HG02852 (cell line): Measurements from ENCODE around the gene RUNDC3A.
"Not testable (repeated sequence)": the region's sequence is repeated elsewhere in the genome, so short reads cannot be mapped to it uniquely, and the experiment has no call there.

Source experiments
- ATAC-seq: cut with Tn5 transposase; IDR thresholded peaks from one replicate; pipeline ENCODE4 v1.9.1; 2021; ENCODE audit warnings: mild to moderate bottlenecking, moderate library complexity; ENCODE audit not compliant: unreplicated experiment

RUNDC3A gene

DNA sequence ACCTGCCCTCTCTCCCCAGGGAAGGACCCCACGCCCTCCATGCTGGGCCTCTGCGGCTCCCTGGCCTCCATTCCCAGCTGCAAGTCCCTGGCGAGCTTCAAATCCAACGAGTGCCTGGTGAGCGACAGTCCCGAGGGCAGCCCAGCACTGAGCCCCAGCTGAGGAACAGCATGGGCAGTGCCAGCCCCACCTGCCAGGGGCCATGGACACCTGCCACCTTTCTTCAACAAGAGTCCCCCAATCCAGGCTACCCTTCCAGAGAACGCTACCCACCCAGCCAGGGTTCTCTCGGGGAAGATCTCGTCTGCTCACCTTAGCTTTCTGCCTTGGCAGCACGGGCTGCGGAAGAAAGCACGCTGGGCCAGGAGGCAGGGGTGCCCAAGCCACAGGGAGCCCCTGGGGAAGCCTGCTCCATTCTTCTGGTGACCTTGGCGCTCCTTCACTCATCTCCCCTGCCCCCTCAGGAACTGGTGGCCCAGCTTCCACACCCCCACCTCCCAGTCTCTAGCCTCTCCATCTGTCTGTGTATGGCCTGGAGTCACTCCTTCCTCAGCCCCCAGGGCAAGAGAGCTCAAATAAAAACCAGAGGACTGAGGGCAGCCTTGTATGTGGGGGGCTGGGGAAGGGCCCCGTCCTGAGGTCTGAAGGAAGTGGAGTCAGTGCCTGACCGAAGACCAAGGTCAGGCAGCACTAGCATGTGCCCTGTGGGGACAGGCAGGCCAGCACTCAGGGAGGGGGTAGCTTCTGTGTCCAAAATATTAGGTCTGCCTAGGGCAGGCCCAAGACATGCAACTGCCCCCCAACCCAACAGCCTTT is 9.9 kb downstream of the RUNDC3A start:
- ATAC-seq: no peak

DNA sequence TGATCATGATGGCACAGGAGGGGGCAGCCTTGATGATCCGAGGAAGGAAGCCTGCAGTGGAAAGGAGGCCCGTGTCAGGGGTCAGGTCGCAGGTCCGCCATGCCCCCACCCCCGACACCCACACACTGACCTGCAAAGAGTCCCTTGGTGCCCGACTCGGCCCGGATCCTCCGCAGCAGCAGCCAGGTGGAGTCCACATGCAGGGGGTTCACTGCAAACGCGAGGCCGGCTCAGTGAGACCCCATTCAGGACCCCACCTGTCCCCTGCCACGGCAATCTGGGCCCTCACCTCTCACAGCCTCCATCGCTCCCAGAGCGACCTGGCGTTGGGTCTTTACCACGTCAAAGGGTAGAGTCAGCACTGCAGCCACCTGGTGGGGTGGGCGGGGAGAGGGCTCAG is 11.7 kb downstream of the RUNDC3A start:
- ATAC-seq: no peak

DNA sequence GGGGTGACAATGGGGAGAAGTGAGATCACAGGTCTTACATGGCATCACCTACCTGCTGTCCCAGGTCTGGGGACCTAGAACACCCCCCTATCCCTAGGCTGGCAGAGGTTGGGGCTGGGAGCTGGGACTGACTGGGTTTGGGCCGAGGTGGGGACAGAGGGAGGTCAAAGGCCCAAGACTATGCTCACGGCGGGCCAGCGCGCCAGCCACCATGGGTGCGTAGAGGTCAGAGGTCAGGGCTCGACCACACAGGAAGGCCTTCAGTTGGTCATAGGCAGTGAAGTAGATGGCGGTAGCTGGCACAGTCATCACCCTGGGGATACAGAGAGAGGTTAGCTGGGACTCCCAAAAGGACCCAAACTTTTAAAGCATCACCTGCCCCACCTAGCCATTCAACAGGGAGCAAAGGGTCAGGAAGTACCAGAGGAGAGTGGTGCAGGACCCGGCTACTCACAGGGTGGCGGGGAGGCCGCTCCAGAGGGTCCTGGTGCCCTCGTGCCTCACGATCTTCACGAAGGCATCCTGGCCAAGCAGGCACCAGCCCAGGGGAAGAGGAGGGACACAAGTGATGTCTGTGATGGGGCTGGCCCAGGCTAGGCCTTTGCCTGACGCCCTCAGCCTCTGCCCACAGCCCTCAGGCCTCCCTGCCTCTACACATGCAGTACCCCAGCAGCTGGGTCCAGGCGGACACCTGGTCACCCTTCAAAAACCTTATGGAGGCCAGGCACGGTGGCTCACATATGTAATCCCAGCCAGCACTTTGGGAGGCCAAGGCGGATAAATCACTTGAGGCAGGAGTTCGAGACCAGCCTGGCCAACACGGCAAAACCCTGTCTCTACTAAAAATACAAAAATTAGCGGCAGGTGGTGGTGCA is 13.1 kb downstream of the RUNDC3A start:
- ATAC-seq: no peak

DNA sequence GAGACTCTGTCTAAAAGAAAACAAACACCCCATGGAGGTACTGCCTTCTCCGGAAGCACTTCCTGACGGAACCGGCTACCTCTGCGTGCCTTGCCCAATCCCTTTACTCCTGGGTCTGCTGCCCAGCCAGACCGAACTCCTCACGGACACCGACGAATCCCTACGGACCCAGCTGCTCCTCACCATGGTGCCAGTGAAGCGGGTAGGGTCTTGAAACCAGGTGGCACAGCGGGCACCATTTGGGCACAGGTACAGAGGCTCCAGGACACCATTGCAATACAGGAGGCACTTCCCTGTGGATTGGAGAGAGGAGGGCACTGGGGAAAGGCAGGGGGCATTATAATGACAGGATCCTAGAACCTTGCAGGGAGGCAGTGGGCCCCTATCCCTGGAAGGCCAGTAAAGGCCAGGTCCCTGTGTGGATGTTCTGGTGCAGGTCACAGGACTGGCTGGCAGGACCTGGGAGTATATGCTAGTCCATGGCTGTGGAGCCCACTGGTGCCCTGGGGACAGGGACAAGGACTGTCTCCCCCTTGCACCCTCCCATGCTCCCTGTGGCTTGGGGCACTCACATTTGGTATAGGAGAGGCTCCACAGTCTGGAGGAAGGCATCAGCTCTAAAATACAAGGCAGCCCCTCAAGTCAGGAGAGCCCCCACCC is 14.0 kb downstream of the RUNDC3A start:
- ATAC-seq: no peak

DNA sequence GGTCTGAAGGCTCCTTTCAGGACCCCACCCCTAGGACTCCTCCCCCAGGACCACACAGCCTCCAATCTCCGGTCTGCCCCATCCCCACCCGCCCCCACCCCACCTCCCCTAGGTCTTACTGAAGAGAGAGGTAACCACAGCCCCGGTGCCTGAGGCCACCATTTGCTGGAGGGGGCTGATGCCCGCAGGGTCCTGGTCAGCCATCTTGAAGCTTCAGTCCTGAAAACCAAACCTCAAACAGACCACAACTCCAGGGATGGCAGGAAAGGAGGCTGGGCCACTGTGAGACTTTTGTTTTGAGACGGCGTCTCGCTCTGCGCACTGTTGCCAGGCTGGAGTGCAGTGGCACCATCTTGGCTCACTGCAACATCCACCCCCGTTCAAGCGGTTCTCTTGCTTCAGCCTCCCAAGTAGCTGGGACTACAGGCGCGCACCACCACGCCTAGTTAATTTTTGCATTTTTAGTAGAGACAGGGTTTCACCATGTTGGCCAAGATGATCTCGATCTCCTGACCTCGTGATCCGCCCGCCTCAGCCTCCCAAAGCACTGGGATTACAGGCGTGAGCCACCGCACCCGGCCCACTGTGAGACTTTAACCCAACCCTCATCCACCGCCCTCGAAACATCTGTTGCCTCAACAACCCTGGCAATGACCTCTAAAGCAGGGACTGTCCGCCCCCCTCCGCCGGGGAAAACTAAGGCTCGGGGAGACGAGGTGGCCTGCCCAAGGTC is 15.1 kb downstream of the RUNDC3A start:
- ATAC-seq: no peak

DNA sequence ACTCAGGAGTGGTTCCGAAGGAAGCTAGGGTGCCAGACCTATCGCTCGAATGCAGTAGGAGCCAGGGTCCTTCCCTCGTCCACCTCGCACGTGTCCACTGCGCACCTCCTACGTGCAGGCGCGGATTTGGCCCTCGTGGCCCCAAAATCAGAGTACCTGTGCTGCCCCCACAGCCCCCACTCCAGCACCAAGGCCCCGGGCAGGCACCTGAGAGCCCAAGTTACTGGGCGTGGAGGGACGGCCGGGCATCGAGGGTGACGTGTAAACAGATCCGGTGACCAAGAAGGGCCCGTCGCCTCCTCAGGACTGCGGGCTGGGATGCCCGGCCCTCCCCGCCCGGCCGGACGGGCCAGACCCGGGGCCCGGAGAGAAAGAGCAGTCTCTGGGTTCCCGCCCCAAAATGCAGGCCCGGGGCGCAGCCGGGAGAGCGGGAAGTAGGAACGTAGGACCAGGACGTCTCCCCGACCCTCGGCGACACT is 15.7 kb downstream of the RUNDC3A start:
- peak; percentile 1 for ATAC-seq

DNA sequence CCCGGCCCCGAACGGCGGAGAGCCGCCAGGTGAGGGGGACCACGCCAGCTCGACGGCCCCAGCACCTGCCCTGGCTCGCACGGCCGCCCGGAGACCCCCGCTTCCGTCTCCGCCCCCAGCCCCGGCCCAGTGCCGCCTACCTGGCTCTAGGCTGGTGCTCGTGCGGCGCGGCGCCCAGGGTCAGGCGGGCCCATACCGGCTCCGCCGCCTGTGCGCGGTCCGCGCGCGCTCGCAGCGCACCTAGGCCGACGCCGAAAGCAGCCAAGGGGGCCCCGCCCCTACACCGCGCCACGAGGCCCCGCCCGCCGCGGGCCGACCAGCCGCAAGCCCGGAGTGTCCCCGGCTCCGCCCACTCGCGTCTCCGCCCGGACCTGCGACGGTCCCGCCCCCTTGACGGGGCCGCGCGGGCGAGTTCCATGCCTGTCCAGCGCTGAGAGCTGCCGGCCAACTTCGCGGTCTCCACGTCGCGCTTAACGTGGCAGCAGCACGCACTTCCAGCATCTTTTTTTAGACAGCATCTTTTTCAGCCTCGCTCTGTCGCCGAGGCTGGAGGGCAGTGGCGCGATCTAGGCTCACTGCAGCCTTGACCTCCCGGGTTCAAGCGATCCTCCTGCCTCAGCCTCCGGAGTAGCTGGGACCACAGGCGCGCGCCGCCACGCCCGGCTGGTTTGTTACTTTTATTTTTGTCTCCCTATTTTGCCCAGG is 16.3 kb downstream of the RUNDC3A start, which contains the start of gene SLC25A39:
TSS of gene SLC25A39 (minus strand) at position 253 of the 705 bp plus-strand sequence. CDS start 1,261 bp downstream, outside the sequence.
- peak; percentile 57 for ATAC-seq

DNA sequence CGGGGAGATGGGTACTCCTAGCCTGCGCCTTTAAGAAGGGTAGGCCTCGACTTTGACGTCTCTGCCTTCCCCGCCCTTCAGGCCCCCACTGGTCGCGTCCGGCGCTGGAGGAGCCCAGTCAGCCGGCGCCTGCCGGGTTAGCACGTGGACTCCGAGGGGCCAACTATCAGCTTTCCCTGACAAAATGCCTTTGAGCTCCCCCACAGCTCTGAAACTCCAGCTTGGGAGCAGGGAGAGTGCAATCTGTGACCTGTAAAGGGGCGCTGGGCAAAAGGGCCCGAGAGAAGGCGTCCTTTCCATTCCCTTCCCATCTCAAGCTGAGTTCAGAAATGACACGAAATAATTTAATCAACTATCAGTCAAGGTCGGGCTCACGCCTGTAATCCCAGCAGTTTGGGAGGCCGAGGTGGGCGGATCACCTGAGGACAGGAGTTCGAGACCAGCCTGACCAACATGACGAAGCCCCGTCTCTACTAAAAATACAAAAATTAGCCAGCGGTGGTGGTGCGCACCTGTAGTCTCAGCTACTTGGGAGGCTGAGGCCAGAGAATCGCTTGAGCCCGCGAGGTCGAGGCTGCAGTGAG is 18.6 kb downstream of the RUNDC3A start:
- peak; percentile 49 for ATAC-seq

DNA sequence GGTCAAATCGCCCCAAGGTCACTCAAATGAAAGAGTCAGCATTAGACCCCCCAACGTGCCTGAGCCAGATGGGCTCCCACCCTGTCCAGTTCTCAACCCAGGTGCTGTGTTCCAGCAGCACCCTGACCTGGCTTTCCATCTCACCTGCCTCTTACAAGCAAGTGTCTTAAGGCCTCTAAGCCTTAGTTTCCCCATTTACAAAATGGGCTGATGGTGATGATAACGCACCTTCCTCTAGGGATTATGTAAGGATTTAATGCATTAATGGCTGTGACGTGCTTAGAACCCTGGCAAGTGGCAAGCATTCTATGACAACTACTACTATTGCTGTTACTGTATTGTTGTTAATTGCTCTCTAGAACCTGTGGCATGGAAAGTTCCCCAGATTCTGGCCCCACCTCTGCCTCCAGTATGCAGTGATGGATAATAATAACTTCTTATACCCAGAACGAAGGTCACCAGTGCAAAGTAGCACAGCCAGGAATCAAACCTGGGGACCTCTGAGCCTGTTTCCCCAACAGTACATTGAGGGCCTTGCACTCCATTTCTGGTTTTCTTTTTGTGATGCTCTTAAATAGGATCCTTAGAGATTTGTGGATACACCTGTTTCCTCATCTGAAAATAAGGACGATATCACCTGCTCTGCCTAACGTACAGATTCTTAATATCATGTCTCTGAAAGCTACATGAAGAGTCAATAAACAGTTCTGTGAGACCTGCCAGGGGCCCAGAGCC is 19.5 kb downstream of the RUNDC3A start:
- no peak for ATAC-seq

DNA sequence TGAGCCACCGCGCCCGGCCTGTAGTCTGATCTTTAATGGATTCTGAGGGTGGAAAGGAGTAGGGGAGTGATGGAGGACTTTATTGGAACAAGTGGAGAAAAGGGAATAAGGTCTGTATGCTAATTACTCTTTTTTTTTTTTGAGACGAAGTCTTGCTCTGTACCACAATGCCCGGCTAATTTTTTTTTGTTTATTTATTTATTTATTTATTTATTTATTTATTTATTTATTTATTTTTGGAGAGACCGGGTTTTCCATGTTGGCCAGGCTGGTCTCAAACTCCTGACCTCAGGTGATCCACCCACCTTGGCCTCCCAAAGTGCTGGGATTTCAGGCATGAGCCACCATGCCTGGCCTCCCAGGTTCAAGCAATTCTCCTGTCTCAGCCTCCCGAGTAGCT is 21.1 kb downstream of the RUNDC3A start:
- ATAC-seq: not testable (repeated sequence)

DNA sequence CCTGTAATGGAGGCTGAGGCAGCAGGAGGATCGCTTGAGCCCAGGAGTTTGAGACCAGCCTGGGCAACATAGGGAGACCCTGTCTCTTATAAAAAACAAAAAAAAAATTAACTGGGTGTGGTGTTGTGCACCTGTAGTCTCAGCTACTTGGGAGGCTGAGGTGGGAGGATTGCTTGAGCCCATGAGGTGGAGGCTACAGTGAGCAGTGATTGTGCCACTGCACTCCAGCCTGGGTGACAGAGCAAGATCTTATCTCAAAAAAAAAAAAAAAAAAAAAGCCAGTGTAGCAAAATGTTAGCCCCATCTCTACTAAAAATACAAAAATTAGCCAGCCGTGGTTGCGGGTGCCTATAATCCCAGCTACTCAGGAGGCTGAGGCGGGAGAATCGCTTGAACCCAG is 21.9 kb downstream of the RUNDC3A start:
- ATAC-seq: not testable (repeated sequence)

DNA sequence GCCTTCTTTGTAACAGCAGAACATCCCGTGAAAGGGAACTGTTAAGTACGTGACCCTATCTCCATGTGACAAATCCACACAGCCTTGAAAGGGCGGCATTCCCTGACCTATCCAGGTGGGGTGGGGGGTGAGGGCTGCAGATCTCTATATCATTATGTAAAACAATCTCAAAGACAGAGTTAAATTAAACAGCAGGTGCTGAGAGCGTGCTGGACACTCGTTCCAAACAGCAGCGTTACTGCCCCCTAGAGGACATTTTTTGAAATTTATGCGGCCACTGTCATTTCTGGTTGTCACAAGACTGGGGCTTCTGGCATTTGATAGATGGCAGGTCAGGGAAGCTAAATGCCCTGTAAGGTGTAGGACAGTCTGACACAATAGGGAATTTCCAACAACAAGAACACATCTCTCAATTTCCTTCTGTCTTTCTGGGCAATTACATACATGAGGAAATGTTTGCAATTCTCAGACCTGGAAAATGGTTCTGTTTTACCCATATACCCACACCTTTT is 22.9 kb downstream of the RUNDC3A start:
- no peak for ATAC-seq

DNA sequence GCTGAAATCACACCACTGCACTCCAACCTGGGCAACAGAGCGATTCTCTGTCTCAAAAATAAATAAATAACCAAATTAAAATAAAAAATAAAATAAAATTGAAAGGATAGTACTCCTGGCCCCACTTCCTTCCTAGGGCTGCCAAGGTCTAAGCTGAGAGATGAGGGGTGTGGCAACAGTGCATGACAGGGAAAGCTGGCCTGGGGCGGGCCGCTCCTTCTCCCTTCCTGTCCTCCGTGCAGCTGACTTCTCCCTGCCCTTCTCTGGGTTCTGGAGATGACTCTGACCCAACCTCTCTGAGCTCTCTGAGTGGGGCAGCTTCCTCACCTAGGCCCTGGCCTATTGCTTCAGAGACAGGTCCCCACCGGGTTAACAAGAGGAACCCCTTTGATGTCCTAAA is 25.0 kb downstream of the RUNDC3A start:
- ATAC-seq: no peak

DNA sequence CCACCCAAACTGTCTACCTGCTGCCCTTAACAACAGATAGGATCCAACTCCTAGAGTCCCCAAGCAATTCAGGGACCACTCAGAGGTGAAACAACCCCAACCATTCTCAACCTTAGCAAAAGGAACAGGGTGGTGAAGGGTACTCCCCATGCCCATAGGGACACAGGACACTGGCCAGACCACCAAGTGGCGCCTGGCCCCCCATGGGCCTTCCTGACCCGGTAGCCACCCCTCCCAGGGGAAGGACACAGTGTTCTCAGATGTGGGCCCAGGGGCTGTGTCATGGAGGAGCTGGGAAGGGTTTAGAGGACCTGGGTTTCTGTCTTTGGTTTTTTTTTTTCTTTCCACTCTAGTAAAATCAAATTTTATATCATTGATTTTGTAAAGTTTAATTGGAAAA is 25.9 kb downstream of the RUNDC3A start:
- ATAC-seq: no peak

DNA sequence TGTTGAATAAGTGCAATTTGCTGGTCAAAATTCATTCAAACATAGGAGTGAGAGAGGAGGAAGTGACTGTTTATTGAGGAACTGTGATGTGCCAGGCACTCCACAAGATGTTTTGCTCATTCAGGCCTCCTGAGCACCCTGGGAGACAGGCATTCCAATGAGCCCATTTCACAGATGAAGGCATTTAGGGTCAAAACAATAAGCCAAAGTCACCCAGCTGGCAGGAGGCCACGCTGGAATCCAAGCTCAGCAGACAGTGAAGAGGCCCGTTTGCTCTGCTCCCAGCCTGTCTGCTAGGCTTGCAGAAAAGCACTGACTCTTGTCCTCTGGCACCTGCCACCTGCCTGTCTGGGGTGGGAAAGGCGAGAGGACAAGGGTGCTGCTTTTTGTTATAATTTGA is 26.3 kb downstream of the RUNDC3A start:
- no peak for ATAC-seq

DNA sequence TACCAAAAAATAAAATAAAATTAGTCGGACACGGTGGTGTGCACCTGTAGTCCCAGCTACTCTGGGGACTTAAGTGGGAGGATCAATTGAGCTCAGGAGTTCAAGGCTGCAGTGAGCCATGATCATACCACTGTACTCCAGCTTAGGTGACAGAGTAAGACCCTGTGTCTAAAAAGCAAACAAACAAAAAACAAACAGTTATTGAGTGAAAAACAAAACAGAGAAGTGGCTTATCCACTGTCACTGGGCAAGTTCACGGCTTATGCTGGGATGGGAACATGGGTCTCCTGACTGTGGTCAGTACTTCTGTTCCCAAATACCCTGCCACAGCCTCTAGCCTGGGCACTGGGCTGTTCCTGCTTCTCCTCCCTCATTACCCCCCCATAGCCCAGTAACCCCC is 27.2 kb downstream of the RUNDC3A start:
- ATAC-seq: no peak

DNA sequence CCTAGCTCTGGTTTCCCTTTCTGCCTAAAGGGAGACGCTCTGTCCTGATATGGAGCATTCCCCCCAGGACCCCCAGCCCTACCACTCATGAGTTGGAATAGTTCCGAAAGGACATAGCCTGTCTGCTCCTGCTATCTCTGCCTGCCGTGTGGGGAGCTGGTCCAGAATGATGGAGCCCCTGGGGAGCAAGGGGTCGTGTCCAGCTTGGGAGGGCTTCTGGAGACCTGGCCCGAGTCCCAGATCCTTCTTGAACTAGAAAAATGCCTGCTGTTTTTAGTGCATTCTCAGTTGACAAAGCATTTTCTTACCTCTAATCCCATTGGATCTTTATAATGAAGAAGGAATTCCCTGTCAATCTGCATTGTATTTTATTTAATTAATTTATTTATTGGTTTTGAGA is 27.6 kb downstream of the RUNDC3A start:
- no peak for ATAC-seq

DNA sequence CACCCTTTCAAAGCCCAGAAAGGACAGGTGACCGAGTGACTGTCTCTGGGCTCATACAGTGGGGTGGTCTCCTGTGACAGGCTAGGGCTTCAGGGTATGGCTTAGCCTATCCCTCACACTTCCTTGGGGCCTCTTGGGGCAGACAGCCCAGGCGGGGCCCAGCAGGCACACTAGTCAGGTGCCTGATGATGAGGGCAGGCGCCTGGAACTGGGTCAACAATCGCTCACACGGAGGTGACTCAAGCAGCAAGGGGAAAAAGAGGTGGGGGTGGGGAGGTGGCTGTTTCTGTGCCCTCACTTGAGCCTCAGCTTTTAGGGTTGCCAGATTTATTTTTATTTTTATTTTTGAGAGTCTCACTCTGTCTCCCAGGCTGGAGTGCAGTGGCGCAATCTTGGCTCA is 30.3 kb downstream of the RUNDC3A start:
- no peak for ATAC-seq

DNA sequence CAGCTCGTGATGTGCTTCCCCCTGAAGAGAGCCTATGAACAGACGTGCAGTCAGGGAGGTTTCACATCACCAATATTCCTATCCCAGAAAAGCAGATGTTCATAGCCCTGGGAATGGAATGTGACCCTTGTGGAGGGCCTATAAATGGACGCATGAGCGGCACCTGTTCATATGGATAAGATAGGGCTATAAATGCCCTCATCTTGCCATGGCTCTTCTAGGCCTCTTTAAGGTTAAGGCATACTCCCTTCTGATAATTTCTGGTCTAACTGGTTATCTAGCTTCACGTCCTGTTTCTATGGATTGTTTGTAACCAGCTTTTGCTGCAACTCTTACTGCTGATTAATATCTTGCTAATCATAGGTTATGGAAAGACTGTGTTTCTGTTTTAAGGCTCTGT is 32.2 kb downstream of the RUNDC3A start:
- ATAC-seq: not testable (repeated sequence)
